ENCODE results near the gene TNIK.
"Not testable (repeated sequence)": the region's sequence is repeated elsewhere in the genome, so short reads cannot be mapped to it uniquely, and the experiment has no call there.

Gene TNIK

DNA sequence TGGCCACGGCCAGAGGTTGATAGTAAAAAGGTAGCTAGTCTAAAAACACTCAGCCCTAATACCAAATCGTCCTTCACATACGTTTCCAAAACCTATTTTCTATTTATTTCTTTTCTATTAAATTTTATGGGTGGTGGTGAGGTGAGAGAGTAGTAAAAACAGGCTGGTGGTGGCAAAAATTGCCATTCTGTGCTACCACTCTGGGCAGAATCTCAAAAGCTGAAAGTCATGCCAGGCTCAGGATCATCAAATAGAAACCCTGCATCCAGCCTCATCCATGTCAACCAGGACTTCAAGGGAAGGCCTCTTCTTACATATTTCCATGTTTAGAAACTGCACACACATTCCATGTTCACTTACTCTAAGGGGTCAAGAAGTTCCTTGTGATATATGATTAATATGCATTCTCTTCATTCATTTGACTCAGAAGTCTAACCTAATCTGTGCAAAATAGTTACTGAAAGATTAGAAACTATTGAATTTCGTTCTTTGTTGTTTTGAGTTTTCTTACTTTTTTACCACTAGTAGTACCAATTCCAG lies 153.1 kb downstream of the TNIK start:
- DNase-seq = no peak
- ATAC-seq = no peak

DNA sequence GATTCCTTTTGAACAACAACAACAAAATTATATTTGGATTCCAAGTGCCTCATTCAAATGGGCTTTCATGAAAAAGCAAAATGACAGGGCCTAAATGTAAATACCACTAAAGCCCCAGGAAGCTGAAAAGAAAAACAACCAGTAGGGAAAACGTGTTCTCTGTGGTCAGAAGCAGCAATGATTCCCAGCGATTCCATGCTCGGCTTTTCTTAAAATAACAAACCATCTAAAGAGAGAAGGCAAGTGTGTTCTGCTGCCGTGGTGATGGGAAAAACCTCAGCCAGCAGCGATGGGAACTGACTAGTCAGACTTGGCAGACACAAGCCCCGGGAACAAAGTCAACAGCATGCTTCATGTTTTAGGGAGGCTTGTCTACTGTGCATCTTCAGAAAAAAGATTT lies 153.6 kb downstream of the TNIK start:
- DNase-seq (no peak), ATAC-seq (no peak)

DNA sequence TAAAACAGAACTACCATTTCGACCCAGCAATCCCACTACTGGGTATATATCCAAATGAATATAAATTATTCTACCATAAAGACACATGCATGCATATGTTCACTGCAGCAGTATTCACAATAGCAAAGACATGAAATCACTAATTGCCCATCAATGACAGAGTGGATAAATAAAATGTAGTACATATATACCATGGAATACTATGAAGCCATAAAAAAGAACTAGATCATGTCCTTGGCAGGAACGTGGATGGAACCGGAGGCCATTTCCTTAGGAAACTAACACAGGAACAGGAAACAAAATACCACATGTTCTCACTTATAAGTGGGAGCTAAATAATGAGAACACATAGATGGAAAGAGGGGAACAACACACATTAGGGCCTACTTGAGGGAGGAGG lies 154.4 kb downstream of the TNIK start:
- DNase-seq, ATAC-seq: not testable (repeated sequence)

GRCh38 chr3:171304498-171304897 lies 155.7 kb downstream of the TNIK start:
- not testable (repeated sequence) for ATAC-seq, DNase-seq

DNA sequence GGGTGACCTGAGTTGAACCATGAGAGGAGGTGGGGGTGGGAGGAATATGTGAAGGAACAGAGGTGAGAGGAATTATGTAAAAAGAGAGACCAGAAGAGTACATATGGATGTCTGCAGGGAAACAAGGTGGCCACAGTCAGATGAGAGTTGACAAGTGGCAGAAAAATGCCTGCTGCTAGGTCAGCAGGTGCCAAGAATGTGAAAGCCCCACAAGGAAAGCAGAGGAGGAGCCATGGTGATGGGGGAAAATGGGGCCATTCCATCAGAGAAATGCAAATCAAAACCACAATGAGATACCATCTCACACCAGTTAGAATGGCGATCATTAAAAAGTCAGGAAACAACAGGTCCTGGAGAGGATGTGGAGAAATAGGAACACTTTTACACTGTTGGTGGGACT lies 156.2 kb downstream of the TNIK start:
- not testable (repeated sequence) for ATAC-seq, DNase-seq

- ATAC-seq = no peak
- no peak for DNase-seq
Observed at GRCh38 chr3:171301998-171302397, 158.2 kb downstream of the TNIK start.

DNA sequence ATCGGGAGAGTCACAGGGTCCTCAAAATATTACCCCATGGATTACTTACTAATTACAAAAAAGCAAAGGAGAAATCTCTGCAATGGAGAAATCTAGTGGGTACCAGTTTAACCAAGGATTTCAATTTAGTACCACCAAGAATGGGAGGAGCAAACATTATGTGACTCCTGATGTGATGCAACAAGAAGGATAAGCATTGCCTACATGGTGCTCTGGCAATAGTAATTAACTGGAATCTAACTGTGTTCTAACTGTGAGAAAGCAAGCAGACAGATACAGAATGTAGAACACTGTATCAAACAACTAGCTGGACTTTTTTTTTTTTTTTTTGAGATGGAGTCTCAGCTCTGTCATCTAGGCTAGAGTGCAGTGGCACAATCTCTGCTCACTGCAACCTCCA lies 159.2 kb downstream of the TNIK start:
- DNase-seq (no peak), ATAC-seq (no peak)

GRCh38 chr3:171297951-171298350 lies 162.3 kb downstream of the TNIK start:
- no peak for ATAC-seq
- no peak for DNase-seq

DNA sequence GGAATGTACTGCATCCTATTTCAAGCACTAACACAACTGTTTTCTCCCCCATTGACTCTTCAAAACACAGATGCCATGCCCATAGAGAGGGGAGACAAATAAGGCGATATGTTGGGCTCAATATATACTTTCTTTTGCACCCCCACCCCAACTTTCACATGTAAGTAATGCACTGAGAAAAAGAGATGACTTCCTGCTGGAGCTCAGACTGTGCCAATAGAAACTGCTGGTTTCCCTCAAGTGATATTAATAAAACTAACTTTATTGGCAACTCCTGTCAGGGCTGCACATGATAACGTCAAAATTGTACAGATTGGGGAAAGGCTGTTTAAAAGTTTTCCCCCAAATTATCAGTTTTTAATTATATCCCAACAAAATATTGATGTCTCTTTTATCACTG lies 163.0 kb downstream of the TNIK start:
- DNase-seq (no peak), ATAC-seq (no peak)

DNA sequence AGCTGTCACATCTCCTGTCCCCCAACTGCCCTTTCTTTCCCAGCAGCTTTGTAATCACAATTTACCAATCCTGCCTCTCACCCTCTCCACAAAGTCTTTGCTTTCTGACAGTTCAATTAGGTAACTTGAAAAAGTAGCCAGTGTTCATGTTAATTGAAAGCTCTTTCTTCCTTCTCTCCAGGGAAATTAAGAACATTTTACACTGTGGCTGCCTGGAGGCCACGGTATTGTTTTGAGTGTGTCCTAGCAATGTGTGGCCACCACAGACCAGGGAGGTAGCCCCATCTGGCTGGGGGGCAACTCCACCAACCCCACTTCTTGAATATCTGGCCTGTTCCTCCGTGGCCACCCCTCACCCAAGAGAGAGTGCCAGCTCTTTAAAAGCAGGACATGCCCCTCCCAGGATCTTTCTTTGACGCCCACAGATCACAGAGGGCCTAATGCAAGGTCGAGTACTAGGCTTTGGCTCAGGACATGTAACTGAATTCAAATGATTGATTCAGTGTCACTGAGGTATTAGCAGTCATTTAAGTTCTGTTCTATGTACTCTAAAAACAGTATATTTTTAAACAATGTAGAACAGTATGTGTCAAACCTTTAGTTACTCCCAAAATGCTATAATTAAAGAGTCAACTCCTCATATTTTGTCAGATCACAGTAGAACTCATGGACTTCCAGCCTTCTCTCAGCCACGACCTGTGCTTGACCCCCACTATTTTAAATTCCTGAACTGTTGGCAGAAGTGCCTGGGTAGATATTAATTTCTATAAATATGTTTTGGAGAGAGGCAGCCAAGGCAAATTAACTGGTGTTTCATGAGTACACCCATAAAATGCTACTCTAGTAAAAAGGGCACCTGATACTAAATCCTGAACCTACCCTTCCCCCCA lies 164.5 kb downstream of the TNIK start:
- ATAC-seq (no peak), DNase-seq (no peak)

GRCh38 chr3:171293142-171293782 lies 166.9 kb downstream of the TNIK start:
- no peak for DNase-seq
- no peak for ATAC-seq

- ATAC-seq = no peak
- DNase-seq = no peak
Observed at GRCh38 chr3:171290680-171291079, 169.5 kb downstream of the TNIK start.

GRCh38 chr3:171289291-171289690 lies 170.9 kb downstream of the TNIK start:
- ATAC-seq (no peak), DNase-seq (no peak)

- DNase-seq, ATAC-seq: not testable (repeated sequence)
Observed at GRCh38 chr3:171287761-171288160, 172.4 kb downstream of the TNIK start.

DNA sequence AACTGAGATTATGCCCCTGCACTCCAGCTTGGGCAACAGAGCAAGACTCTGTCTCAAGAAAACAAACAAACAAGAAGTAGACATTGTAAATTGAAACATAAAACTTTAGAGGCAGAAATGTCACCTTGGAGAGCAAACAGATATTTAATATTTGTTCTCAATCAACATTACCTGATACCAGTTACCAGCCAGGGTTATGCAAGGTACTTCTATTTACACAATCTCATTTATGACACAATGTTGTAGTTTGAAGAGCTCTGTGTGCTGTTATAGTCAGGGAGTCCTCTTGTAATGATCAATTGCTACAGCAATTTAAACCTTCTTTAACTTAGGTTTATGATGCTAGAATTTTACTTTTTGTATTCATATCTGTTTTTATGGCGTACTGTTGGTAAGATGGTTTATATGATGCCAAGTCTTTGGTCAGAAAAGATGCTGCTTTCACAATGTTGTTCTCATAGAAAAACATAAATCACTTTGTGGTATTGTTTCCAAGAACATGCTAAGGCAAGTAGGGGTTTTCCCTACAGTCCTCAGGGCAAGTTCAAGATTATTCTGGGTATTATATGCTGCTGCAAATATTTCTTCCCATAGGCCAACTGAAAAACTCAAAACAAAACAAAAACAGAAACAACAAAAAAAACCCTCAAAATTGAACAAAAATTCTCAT lies 173.5 kb downstream of the TNIK start:
- DNase-seq = no peak
- ATAC-seq = peak; percentile 58

DNA sequence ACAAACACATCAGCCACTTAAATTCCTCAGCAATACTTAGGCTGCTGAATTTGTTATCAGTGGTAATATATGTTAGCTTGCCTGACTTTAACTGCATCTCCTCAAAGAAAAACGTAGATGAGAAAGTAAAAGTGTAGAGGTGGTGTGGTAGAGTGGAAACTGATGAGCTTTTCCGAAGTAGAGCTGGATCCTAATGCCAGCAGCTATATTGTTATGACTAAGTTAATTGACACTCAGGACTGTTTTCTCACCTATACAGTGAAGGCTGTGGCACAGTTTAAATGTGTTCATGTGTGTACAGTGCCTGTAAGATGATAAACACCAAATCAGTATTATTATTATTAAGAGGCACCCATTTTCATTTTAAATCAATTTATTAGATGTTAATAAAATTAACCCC lies 174.9 kb downstream of the TNIK start:
- DNase-seq (no peak), ATAC-seq (peak; percentile 71)

- peak; percentile 47 for ATAC-seq
- no peak for DNase-seq
Observed at GRCh38 chr3:171284308-171285075, 175.7 kb downstream of the TNIK start.

DNA sequence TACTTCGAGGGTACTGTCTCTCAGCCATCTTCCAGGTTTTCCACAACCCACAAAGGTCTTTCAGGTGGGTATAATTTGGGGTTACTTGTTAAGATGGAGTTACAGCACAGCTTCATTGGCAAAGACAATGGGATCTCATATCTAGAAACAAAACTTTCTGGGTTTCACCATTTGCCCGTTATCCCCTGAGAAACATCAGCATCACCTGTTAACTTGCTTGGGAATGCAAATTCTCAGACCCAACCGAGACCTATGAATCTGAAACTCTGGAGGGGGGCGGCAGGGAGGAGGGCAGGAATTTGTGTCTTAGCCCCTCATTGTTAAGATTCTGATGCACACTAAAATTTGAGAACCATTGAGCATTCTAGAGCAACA lies 176.4 kb downstream of the TNIK start:
- ATAC-seq = no peak
- no peak for DNase-seq

DNA sequence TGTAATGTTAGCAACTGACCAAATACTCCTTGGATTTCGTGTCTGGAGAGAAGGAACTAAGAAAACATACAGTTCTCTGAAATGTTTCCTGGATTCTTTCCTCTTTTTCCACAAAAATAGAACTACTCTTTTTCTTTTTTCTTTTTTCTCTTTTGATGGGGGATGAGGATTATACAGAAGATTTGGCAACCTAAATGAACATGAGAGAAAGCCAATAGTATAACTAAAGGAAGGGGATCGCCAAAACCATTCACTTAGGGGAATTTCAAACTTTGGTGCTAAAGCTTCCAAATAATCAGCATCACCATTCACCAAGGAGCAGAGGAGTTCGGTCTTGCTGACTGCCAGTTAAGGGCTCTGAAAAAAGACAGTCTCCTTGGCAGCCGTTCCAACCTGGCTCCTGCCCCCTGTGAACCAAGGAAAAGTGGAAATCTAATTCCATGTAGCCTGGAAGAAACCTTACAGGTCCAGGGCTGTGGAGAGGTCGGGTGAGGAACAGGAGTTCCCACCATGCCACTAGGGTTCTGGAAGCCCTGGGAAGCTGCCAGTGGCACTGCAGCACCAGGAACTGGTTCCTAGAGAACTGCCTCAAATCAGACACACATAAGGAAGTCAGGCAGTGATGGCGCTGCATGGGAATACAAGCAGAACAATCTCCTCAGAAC lies 176.9 kb downstream of the TNIK start:
- DNase-seq (no peak), ATAC-seq (no peak)

DNA sequence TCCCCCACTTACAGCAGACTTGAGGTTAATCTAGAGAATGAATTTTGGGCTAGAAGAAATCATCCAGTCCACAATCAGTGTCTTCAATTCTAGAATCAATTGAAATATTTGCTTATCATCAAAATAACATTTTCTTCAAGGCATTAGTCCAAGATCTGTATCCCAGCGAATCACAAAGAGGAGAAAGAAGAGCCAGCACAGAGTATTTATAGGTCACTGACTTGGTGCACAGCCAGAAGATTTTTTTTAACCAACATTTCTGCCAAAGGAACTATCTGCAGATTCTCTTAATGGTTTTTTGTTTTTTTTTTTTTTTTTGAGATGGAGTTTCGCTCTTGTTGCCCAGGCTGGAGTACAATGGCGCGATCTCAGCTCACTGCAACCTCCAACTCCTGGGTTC lies 178.2 kb downstream of the TNIK start:
- ATAC-seq (no peak), DNase-seq (no peak)

GRCh38 chr3:171281256-171281992 lies 178.8 kb downstream of the TNIK start:
- ATAC-seq (no peak), DNase-seq (no peak)
